ENCODE results near the gene VEGFA. TPM values are rescaled to one million over a fixed set of nuclear protein-coding genes. Genes with fewer than 3 reads are reported as not detected.

VEGFA gene
- total RNA-seq, 1 experiment from 2014 or later, result 407 TPM

DNA sequence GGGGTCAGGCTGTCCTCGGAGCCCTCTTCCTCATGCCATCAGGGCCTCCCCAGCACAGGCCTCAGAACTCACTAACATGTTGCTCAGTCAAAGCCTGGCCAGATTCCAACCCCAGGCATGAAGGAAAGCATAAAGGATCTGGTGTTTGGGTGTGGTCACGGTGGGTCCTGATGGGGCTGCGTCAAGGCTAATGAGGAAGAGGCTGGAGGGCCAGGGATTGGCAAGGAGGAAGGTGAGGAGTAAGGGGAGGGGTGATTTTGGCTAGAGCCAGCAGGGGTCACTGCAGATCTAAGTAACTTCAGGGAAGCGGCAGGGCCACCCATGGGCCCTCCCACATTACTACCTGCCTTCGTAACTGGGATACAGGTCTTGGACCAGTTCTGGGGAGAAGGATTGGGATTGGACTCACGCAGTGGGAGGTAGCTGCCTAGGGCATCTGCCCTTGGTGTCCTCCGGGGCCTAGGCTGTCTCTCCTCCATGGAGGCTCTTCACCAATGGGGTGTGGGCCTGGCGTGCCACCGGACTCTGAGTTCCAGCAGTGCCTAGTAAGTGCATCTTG is 46.2 kb upstream of the VEGFA start:
- intact Hi-C loops (cut with micrococcal nuclease; ENCODE audit: unreplicated experiment), result loop anchor here (1.0 to 5.0 kb wide), 7 partner anchors 43 to 355 kb away; no protein-coding TSS in a partner anchor
- peak; percentile 95 for DNase-seq
- peaks cover 10% of the 10 kb centered on the region for H3K27me3 Mint-ChIP-seq (ENCODE audit: unreplicated experiment)

DNA sequence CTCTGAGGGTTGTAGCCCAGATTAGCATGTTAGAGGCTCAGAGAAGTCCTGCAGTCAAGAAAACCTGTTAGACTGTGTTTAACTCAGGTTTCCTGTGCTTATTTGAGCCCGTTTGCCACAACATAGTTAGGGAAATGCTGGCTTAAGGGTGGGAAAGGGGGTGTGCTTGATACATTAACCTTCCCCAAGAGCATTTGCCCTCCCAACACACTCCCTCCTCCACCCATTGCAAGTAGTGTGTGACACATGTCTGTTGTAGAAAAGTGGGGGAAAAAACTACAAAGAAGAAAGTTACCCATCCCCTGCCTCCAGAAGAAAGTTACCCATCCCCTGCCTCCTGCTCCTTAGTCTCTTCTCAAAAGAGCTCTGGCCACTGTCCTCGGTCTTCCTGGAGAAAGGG is 45.7 kb upstream of the VEGFA start:
- TF ChIP-seq, protein P1, sequence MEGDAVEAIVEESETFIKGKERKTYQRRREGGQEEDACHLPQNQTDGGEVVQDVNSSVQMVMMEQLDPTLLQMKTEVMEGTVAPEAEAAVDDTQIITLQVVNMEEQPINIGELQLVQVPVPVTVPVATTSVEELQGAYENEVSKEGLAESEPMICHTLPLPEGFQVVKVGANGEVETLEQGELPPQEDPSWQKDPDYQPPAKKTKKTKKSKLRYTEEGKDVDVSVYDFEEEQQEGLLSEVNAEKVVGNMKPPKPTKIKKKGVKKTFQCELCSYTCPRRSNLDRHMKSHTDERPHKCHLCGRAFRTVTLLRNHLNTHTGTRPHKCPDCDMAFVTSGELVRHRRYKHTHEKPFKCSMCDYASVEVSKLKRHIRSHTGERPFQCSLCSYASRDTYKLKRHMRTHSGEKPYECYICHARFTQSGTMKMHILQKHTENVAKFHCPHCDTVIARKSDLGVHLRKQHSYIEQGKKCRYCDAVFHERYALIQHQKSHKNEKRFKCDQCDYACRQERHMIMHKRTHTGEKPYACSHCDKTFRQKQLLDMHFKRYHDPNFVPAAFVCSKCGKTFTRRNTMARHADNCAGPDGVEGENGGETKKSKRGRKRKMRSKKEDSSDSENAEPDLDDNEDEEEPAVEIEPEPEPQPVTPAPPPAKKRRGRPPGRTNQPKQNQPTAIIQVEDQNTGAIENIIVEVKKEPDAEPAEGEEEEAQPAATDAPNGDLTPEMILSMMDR (IDR thresholded peaks at IDR 0.05; ENCODE audit: unreplicated experiment), result no peak
- Mint-ChIP-seq H3K4me3 (ENCODE audit: low read depth, unreplicated experiment) (peak overlapping the region; percentile 50), H3K36me3 (ENCODE audit: insufficient read depth, unreplicated experiment) (peaks cover 17% of the 10 kb centered on the region), H3K4me1 (ENCODE audit: low read depth, unreplicated experiment) (peaks cover 56% of the 10 kb centered on the region), H3K9me3 (ENCODE audit: low read depth, unreplicated experiment) (no peaks in the 10 kb centered on the region), H3K27ac (ENCODE audit: unreplicated experiment) (peak overlapping the region; percentile 97), H3K27me3 (ENCODE audit: unreplicated experiment) (peaks cover 10% of the 10 kb centered on the region)
- TSS peak; percentile 87 for BruUV-seq (replicated peaks)
- CTCF ChIA-PET, result interaction anchor here (0.5 to 3.2 kb wide), 34 partner anchors 10 to 739 kb away, joined by 3 to 40 read pairs (median 6); partner anchors contain the start of gene VEGFA
- intact Hi-C loops (cut with micrococcal nuclease; ENCODE audit: unreplicated experiment), result loop anchor here (1.0 to 5.0 kb wide), 5 partner anchors 43 to 355 kb away; no protein-coding TSS in a partner anchor
- no peak for DNase-seq

More for the DNA sequence above, 46.2 kb upstream of the VEGFA start:
- Mint-ChIP-seq H3K36me3 (ENCODE audit: insufficient read depth, unreplicated experiment) (peaks cover 17% of the 10 kb centered on the region), H3K4me1 (ENCODE audit: low read depth, unreplicated experiment) (peaks cover 52% of the 10 kb centered on the region), H3K9me3 (ENCODE audit: low read depth, unreplicated experiment) (no peaks in the 10 kb centered on the region), H3K4me3 (ENCODE audit: low read depth, unreplicated experiment) (peak overlapping the region; percentile 50), H3K27ac (ENCODE audit: unreplicated experiment) (peak overlapping the region; percentile 97)
- TF ChIP-seq, protein P1 (IDR thresholded peaks at IDR 0.05; ENCODE audit: unreplicated experiment), result peak; percentile 89
- CTCF ChIA-PET, result interaction anchor here (0.5 to 3.2 kb wide), 23 partner anchors 21 to 738 kb away, joined by 3 to 40 read pairs (median 8); partner anchors contain the start of gene VEGFA
- BruUV-seq (replicated peaks), result no TSS peak

DNA sequence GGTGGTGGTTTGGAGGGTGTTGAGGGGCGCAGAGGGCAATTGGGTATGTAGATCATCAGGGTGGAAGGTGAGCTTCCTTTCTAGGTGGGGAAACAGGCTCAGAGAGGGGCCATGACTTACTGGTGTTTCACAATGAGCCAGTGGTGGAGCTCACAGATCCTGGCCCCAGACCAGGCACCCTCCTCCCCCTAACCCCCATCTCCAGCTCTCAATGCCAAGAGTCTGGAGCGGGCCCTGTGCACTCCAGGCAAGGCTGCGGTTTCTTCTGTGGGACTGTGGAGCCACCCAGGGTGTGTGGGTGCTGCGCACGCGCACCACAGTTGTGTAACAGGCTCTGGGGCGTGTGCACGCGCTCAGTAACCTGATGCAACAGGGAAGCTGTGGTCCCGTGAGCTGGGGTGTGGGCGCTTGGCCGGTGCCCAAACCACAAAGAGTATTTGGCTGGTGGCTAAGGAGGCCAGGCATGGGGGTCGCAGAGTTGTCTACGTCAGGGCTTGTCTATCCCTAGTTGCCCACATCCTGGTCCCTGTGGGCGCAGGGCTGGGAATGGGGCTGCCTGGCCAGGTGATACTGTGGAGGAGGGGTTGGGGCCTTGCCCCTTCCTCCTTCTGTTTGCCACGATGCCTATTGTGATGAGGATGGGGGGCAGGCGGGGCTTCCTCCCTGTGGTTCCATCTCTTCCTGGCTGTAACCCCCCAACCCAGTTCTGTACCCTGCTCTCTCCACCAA is 44.9 kb upstream of the VEGFA start:
- H3K27ac Mint-ChIP-seq (ENCODE audit: unreplicated experiment), result peak overlapping the region; percentile 97
- BruUV-seq (replicated peaks), result no TSS peak
- H3K36me3 Mint-ChIP-seq (ENCODE audit: insufficient read depth, unreplicated experiment), result peaks cover 17% of the 10 kb centered on the region
- intact Hi-C loops (cut with micrococcal nuclease; ENCODE audit: unreplicated experiment), result loop anchor here (1.0 to 5.0 kb wide), 5 partner anchors 42 to 354 kb away; no protein-coding TSS in a partner anchor
- H3K27me3 Mint-ChIP-seq (ENCODE audit: unreplicated experiment), result peaks cover 5% of the 10 kb centered on the region
- CTCF ChIA-PET, result interaction anchor here (0.7 to 3.2 kb wide), 34 partner anchors 9 to 362 kb away, joined by 3 to 40 read pairs (median 6); partner anchors contain the start of gene VEGFA
- peak; percentile 98 for DNase-seq
- no peaks in the 10 kb centered on the region for H3K9me3 Mint-ChIP-seq (ENCODE audit: low read depth, unreplicated experiment)
- TF ChIP-seq, protein P1 (IDR thresholded peaks at IDR 0.05; ENCODE audit: unreplicated experiment), result no peak
- peak overlapping the region; percentile 50 for H3K4me3 Mint-ChIP-seq (ENCODE audit: low read depth, unreplicated experiment)
- H3K4me1 Mint-ChIP-seq (ENCODE audit: low read depth, unreplicated experiment), result peaks cover 56% of the 10 kb centered on the region

DNA sequence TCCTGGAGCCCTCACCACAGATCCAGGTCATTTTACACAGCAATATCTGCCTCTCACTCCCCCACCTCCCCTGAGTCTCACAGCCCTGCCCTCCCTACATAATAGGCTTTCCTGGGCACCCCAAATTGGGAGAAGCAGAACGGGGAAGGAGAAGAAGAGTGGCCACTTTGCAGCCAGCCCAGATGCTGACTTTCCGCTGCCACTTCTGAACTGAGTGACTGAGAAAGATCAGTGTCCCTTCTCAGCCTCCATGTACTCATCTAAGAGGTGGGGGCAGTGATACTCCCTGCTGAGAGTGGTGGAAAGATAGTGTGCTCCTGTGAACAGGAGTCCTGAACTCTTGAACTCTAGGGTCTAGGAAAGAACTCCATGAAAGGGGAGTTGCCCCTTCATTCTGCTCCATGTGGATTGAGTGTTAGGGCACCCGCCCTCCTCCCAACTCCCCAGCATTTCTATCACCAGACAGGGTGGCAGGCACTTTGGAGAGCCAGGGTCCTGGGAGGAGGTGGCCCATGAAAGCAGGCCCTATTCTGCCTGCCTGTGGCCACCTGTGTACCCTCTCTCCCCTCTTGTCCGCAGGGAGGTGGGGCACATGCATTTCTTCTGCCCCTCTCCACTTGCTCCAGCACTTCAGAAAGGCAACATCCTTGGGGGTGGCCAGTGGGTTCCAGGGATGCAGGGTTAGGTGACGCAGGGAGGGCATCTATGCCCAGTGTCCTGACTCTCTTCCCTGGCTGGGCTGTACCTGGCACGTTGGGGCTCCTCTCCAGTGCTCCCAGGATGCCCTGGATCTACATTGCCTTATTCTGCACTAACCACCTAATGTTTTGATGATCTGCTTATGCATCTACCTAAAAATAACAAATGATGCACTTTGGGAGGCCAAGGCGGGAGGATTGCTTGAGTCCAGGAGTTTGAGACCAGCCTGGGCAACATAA is 44.1 kb upstream of the VEGFA start:
- Mint-ChIP-seq H3K9me3 (ENCODE audit: low read depth, unreplicated experiment) (peaks cover 2% of the 10 kb centered on the region), H3K36me3 (ENCODE audit: insufficient read depth, unreplicated experiment) (peaks cover 17% of the 10 kb centered on the region), H3K4me3 (ENCODE audit: low read depth, unreplicated experiment) (peak overlapping the region; percentile 50), H3K27ac (ENCODE audit: unreplicated experiment) (peak overlapping the region; percentile 97), H3K4me1 (ENCODE audit: low read depth, unreplicated experiment) (peaks cover 56% of the 10 kb centered on the region), H3K27me3 (ENCODE audit: unreplicated experiment) (no peaks in the 10 kb centered on the region)
- TF ChIP-seq, protein P1 (IDR thresholded peaks at IDR 0.05; ENCODE audit: unreplicated experiment), result no peak
- BruUV-seq (replicated peaks), result no TSS peak
- no peak for DNase-seq
- CTCF ChIA-PET, result interaction anchor here (1.0 to 3.2 kb wide), 23 partner anchors 19 to 362 kb away, joined by 3 to 40 read pairs (median 7); partner anchors contain the start of gene VEGFA
- intact Hi-C loops (cut with micrococcal nuclease; ENCODE audit: unreplicated experiment), result loop anchor here (2.0 kb wide), 2 partner anchors 73 to 277 kb away; no protein-coding TSS in a partner anchor
